HepG2 (cell line): ENCODE results near the gene ACOT8. TPM values are rescaled to one million over a fixed set of nuclear protein-coding genes. Genes with fewer than 3 reads are reported as not detected.
A peak's percentile ranks its signal among the peaks of the same experiment; 100 is the strongest.

Source experiments
- ATF1 ChIP-seq: IDR thresholded peaks from 2 replicates; pipeline ENCODE4 v1.6.1; 2016; ENCODE audit warnings: mild to moderate bottlenecking, control low read depth
- BORCS8-MEF2B ChIP-seq: sonication (generic); formaldehyde crosslinking; IDR thresholded peaks from 2 replicates; pipeline ENCODE4 v1.8.0; 2022; ENCODE audit warnings: mild to moderate bottlenecking, missing genetic modification reagents
- CBX2 ChIP-seq, 2 experiments: fragments of 200-600 bp in 1 of 2; sonication (generic); formaldehyde crosslinking in 1 of 2; IDR thresholded peaks; 2 replicates each; pipeline versions ENCODE4 v1.7.0 to v1.8.1; 2018 to 2022; ENCODE audit warnings: low read depth in 2 of 2, low read length in 1 of 2, mild to moderate bottlenecking in 1 of 2, missing genetic modification reagents in 1 of 2
- CHD4 ChIP-seq: fragments of 200-600 bp; sonication (generic); IDR thresholded peaks from 2 replicates; pipeline ENCODE4 v1.7.0; 2017; ENCODE audit warnings: mild to moderate bottlenecking, low read length, borderline replicate concordance
- CTCF ChIP-seq: sonication (generic); formaldehyde crosslinking; IDR thresholded peaks from 2 replicates; pipeline ENCODE4 v1.5.0; 2020; ENCODE audit warnings: mild to moderate bottlenecking, missing genetic modification reagents, moderate library complexity
- EED ChIP-seq: sonication (generic); formaldehyde crosslinking; IDR thresholded peaks from 2 replicates; pipeline ENCODE4 v1.5.0; 2020; ENCODE audit warnings: mild to moderate bottlenecking, missing genetic modification reagents
- KDM1A ChIP-seq: IDR thresholded peaks from 2 replicates; pipeline ENCODE4 v1.6.1; 2016; ENCODE audit warnings: missing compliant biosample characterization
- RCOR2 ChIP-seq: IDR thresholded peaks from 2 replicates; pipeline ENCODE4 v1.6.1; 2016; ENCODE audit warnings: missing biosample characterization, missing genetic modification reagents
- YEATS4 ChIP-seq: sonication (generic); formaldehyde crosslinking; IDR thresholded peaks from 2 replicates; pipeline ENCODE4 v1.4.0; 2020; ENCODE audit warnings: missing genetic modification reagents, borderline replicate concordance
- ZNF142 ChIP-seq: sonication (generic); formaldehyde crosslinking; IDR thresholded peaks from 2 replicates; pipeline ENCODE4 v1.4.0; 2020; ENCODE audit warnings: missing genetic modification reagents
- ZNF205 ChIP-seq: IDR thresholded peaks from 2 replicates; pipeline ENCODE4 v1.6.1; 2018; ENCODE audit warnings: missing biosample characterization, missing genetic modification reagents
- ZNF263 ChIP-seq: sonication (generic); formaldehyde crosslinking; IDR thresholded peaks from 2 replicates; pipeline ENCODE4 v1.4.0; 2020; ENCODE audit warnings: missing genetic modification reagents
- ZNF281 ChIP-seq: sonication (generic); formaldehyde crosslinking; IDR thresholded peaks from 2 replicates; pipeline ENCODE4 v1.4.0; 2020; ENCODE audit warnings: missing genetic modification reagents, borderline replicate concordance
- ZNF331 ChIP-seq: sonication (generic); formaldehyde crosslinking; IDR thresholded peaks from 2 replicates; pipeline ENCODE4 v1.4.0; 2020; ENCODE audit warnings: missing genetic modification reagents
- ZNF383 ChIP-seq: sonication (generic); formaldehyde crosslinking; IDR thresholded peaks from 2 replicates; pipeline ENCODE4 v1.4.0; 2020; ENCODE audit warnings: missing genetic modification reagents, mild to moderate bottlenecking, borderline replicate concordance
- ZNF547 ChIP-seq: sonication (generic); formaldehyde crosslinking; IDR thresholded peaks from 2 replicates; pipeline ENCODE4 v1.5.1; 2020; ENCODE audit warnings: mild to moderate bottlenecking, missing genetic modification reagents
- ZNF552 ChIP-seq: sonication (generic); formaldehyde crosslinking; IDR thresholded peaks from 2 replicates; pipeline ENCODE4 v1.9.0; 2022; ENCODE audit warnings: missing genetic modification reagents, mild to moderate bottlenecking, borderline replicate concordance
- ZNF670 ChIP-seq: sonication (generic); formaldehyde crosslinking; IDR thresholded peaks from 2 replicates; pipeline ENCODE4 v1.8.0; 2022; ENCODE audit warnings: mild to moderate bottlenecking, missing genetic modification reagents, borderline replicate concordance
- ZSCAN9 ChIP-seq: IDR thresholded peaks from 2 replicates; pipeline ENCODE4 v1.6.1; 2016; ENCODE audit warnings: borderline replicate concordance
- polyA plus RNA-seq, 8 experiments: library from polyadenylated mRNA; depleted of rRNA in 3 of 8; stranded (reverse) in 7 of 8; unstranded in 1 of 8; fragments of >200 nt; fragmentation: Illumina TruSeq in 4 of 8; extraction: Trizol in 4 of 8; gene quantifications; 2 replicates each; pipeline versions ENCODE4 v1.2.1 to v1.2.3, GENCODE V29; 2011 to 2016; ENCODE audit warnings: low read depth in 4 of 8, missing spikeins in 1 of 8, mixed read lengths in 1 of 8; ENCODE audit not compliant: insufficient read depth in 1 of 8
- total RNA-seq, 5 experiments: library from RNA; depleted of rRNA; stranded (reverse); fragments of >200 nt; fragmentation: Illumina TruSeq; extraction: Trizol; gene quantifications; 2 replicates each; pipeline ENCODE4 v1.2.3, GENCODE V29; 2016; ENCODE audit warnings: low read depth in 1 of 5

Gene ACOT8
- total and polyA plus RNA-seq, 2 of the 13 experiments (the other 11 are each of a cell fraction or from before 2014, with no cell fraction given): 31.4 to 45.5 TPM

GRCh38 chr20:45857114-45857881 lies at the start of gene ACOT8, which contains the start of gene ZSWIM3 (continued):
- TF ChIP-seq ZNF281 (CRISPR knock-in tag) (peak; percentile 28; the same call in 1 of the 2 replicates), ATF1 (CRISPR knock-in tag) (peak; percentile 90), ZNF670 (no peak), YEATS4 (CRISPR knock-in tag) (peak; percentile 87), KDM1A (CRISPR knock-in tag) (no peak), ZSCAN9 (CRISPR knock-in tag) (peak; percentile 89), CHD4 (no peak), ZNF142 (CRISPR knock-in tag) (peak; percentile 70; the same call in 1 of the 2 replicates), ZNF383 (CRISPR knock-in tag) (no peak), BORCS8-MEF2B (CRISPR knock-in tag) (peak; percentile 80), ZNF552 (no peak), EED (CRISPR knock-in tag) (peak; percentile 97), CBX2 (IDR thresholded peaks at IDR 0.05; ENCODE audit: low read depth, low read length) (no peak), CBX2 (CRISPR knock-in tag; IDR thresholded peaks at IDR 0.05; ENCODE audit: low read depth) (no peak), ZNF547 (CRISPR knock-in tag) (peak; percentile 89), ZNF331 (CRISPR knock-in tag) (peak; percentile 77), ZNF205 (0 out of 2 replicates have a peak, but pooled peaks have one; percentile 42), CTCF (CRISPR knock-in tag) (0 out of 2 replicates have a peak, but pooled peaks have one; percentile 19), ZNF263 (peak; percentile 43), RCOR2 (CRISPR knock-in tag) (0 out of 2 replicates have a peak, but pooled peaks have one; percentile 1)
